ENCODE results near the gene MICAL3.

Gene MICAL3

DNA sequence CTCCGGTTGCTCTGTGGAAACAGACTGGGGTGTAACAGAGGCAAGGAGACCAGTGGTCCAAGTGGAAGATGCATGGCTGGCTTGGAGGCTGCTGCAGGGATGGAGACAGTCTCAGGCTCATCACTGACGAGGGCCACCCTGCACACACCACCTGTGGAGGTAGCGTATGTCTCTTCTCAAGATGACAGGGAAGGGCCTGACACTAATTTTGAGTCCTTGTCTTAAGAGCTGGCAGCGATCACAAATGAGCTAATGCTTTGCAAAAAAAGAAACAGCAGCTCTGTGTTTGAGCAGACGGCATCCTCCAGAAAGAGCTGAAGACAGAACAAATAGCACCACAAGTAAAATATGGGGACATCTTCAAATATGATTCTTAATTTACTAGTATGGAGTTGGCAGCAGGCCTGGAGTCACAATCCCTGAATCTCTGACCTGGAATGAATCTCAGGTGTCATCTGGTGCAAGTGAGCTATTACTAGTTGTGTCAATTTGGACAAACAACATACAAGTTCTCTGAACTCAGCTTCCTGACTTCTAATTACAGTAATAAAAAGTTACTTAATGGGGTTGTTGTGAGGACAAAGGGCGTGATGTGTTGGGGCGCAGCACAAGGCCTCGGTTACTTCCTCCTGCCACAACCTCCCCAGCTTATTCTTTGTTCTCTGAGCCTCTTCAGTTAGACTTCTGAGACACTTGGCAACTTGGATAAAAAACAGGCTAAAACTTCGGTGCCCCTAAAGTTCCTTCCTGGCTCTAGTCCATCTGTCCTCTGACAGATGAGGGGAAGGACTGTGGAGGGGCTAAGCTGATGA lies 154.9 kb downstream of the MICAL3 start:
- TF ChIP-seq, protein P1, sequence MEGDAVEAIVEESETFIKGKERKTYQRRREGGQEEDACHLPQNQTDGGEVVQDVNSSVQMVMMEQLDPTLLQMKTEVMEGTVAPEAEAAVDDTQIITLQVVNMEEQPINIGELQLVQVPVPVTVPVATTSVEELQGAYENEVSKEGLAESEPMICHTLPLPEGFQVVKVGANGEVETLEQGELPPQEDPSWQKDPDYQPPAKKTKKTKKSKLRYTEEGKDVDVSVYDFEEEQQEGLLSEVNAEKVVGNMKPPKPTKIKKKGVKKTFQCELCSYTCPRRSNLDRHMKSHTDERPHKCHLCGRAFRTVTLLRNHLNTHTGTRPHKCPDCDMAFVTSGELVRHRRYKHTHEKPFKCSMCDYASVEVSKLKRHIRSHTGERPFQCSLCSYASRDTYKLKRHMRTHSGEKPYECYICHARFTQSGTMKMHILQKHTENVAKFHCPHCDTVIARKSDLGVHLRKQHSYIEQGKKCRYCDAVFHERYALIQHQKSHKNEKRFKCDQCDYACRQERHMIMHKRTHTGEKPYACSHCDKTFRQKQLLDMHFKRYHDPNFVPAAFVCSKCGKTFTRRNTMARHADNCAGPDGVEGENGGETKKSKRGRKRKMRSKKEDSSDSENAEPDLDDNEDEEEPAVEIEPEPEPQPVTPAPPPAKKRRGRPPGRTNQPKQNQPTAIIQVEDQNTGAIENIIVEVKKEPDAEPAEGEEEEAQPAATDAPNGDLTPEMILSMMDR (IDR thresholded peaks at IDR 0.05), result no peak
- no peak for TF ChIP-seq ZFX (IDR thresholded peaks at IDR 0.05; ENCODE audit: borderline replicate concordance)
- no peak overlapping the region for H3K27ac ChIP-seq

DNA sequence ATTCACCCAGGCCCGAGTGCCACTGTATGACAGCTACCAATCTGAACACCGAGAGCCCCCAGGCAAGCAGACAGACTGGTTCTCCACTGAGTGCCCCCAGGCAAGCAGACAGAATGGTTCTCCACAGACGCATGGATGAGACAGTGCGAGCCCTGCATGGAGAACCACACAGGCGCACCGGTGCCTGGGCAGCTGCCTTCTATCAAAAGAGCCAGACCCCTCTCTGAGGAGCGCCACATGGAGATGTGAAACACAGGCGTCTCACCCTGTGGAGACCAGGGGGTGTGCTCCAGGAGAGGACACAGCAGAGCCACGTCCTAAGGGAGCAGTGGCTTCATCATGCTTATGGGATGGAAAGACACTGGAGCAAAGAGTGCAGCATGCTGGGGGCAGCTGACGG lies 155.6 kb downstream of the MICAL3 start:
- TF ChIP-seq, protein P1 (IDR thresholded peaks at IDR 0.05), result no peak
- TF ChIP-seq ZFX (IDR thresholded peaks at IDR 0.05; ENCODE audit: borderline replicate concordance), result no peak
- no peak overlapping the region for H3K27ac ChIP-seq

DNA sequence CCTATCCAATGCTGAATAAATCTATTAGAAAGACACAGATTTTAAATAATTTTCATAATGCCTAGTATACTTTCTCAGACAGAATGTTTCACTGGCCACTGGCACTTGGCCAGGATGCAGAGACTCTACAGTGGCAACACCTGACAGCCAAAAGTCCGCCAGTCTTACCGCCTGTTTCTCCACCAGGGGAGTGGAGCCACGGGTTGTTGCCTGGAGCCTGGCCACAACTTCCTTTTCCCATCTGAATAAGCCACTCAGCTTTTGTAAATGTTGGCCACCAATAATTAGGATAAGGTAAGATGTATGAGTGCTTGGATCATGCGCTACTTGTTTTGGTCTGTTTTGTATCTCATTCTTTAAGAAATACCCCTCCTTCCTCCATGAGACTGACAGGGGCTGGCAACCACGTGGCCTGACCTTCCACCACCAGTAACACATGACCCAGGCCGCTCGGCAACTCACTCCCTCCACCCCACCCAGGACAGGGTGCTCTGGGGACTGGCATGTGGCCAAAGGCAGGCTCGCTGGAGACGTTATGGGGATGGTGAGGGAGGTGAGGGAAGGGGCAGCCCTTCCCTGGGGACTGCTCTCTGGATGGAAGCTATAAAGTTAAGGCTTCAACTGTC lies 157.1 kb downstream of the MICAL3 start:
- H3K27ac ChIP-seq, result no peak overlapping the region
- TF ChIP-seq ZFX (IDR thresholded peaks at IDR 0.05; ENCODE audit: borderline replicate concordance), result no peak
- TF ChIP-seq, protein P1 (IDR thresholded peaks at IDR 0.05), result no peak

- TF ChIP-seq, protein P1 (IDR thresholded peaks at IDR 0.05), result no peak
- no peak for TF ChIP-seq ZFX (IDR thresholded peaks at IDR 0.05; ENCODE audit: borderline replicate concordance)
- no peak overlapping the region for H3K27ac ChIP-seq
These were observed 157.7 kb downstream of the MICAL3 start for GRCh38 chr22:17866621-17867020.

GRCh38 chr22:17866127-17866526 lies 158.2 kb downstream of the MICAL3 start:
- TF ChIP-seq, protein P1 (IDR thresholded peaks at IDR 0.05), result no peak
- no peak for TF ChIP-seq ZFX (IDR thresholded peaks at IDR 0.05; ENCODE audit: borderline replicate concordance)
- H3K27ac ChIP-seq, result no peak overlapping the region

GRCh38 chr22:17865183-17866055 lies 158.9 kb downstream of the MICAL3 start:
- H3K27ac ChIP-seq, result no peak overlapping the region
- TF ChIP-seq, protein P1 (IDR thresholded peaks at IDR 0.05), result no peak
- TF ChIP-seq ZFX (IDR thresholded peaks at IDR 0.05; ENCODE audit: borderline replicate concordance), result no peak
